ENCODE data around the gene ARL4A.

Gene ARL4A

DNA sequence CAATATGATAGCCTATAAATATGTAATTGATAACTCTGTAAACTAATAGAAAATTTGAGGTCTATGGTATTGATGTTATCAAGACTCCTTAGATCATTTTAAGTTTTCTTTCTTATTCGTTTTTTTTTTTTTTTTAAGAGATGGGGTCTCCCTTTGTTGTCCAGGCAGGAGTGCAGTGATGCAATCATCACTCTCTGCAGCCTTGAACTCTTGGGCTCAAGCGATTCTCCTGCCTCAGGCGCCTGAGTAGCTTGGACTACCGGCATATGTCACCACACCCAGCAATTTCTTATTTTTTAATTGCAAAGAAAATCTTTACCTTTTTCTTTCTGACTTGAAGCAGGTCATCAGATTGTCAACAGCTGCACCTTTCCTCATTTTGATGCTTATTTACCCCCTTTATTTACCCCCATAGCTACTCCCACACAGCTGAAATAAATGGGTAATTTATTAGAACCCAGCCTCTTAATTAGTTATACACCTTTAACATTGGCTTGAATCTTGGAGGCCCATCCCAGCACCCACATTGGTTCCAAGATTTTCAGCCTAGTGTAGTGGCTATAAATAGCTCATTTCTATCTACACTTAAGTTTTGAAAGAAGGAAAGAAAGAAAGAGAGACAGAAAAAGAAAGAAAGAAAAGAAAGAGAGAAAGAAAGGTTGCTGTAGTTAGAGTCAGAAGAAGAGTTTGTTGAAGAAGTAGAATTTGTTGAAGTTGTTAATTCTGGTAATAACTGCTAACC is 38.3 kb downstream of the ARL4A start:
- H3K4me3 ChIP-seq (ENCODE audit: low read length), result no peak overlapping the region
- no peaks in the 10 kb centered on the region for H3K36me3 ChIP-seq (ENCODE audit: control insufficient read depth, insufficient read depth, low read length)
- H3K27me3 ChIP-seq (ENCODE audit: control insufficient read depth, insufficient read depth, low read length), result no peaks in the 10 kb centered on the region
- DNase-seq (ENCODE audit: low read depth, low spot score), result no peak
- no CpG with 5 or more reads among the region's 4 CpGs for WGBS (ENCODE audit: insufficient coverage, insufficient read length)
- no peaks in the 10 kb centered on the region for H3K4me1 ChIP-seq (ENCODE audit: control insufficient read depth, insufficient read depth, low read length)
- H3K27ac ChIP-seq (ENCODE audit: low read length), result no peak overlapping the region
- no peaks in the 10 kb centered on the region for H3K9me3 ChIP-seq (ENCODE audit: control insufficient read depth, insufficient read depth, low read length)

DNA sequence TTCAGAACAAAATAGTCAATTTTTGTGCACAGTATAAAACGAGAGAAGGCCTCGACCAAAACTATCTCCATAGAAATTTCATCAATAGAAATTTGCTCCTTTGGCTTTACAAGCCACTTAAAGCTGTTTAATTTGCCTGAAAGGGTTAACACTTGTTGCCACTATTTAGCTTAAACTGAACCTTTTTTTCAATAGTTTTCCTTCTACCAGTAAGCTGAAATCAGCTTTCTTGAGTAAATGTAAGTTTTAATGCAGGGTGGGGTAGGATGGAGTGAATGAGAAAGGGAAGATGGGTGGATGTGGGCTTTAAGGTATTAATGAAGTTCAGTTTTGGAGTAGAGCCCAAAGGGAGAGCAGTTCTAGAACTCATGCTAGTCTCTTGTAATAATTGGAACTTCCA is 39.5 kb downstream of the ARL4A start:
- no peak overlapping the region for H3K27ac ChIP-seq (ENCODE audit: low read length)
- DNase-seq (ENCODE audit: low read depth, low spot score), result no peak
- no peaks in the 10 kb centered on the region for H3K9me3 ChIP-seq (ENCODE audit: control insufficient read depth, insufficient read depth, low read length)
- no CpG with 5 or more reads among the region's 2 CpGs for WGBS (ENCODE audit: insufficient coverage, insufficient read length)
- H3K27me3 ChIP-seq (ENCODE audit: control insufficient read depth, insufficient read depth, low read length), result no peaks in the 10 kb centered on the region
- no peak overlapping the region for H3K4me3 ChIP-seq (ENCODE audit: low read length)
- H3K4me1 ChIP-seq (ENCODE audit: control insufficient read depth, insufficient read depth, low read length), result peaks cover 3% of the 10 kb centered on the region; the same call in 1 of the 2 replicates
- H3K36me3 ChIP-seq (ENCODE audit: control insufficient read depth, insufficient read depth, low read length), result no peaks in the 10 kb centered on the region

DNA sequence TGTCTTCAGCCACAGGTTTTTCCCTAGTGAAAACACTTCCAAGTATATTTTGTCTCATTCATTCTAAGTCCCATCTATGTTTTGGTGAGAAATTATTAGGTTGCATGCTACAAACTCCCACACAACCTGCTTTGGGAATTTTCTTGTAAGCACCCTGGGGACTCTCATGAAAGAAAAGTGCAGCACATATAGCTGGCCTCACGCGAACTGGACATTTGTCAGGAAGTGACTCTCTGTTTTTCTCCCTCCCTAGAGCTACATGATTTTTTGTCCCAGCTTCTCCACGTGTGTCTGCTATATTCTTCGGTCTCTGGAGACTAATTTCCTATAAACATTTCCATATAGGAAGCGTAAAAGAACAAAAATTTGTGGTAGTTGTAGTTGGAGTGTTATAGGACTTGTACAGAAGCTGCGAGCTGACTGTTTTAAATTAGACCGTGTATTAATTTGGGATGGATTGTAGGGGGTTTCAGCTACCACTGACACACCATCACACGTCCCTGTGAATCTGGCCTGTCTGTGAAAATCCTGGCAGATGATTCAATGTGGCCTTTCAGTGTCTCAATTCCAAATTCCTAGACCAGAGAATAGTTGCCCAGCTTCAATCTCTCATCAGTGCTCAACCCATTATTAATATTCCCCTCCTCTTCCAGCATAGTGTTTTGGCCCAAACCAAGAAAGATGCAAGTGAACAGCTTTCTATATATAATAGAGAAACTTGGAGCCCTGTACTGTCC is 40.2 kb downstream of the ARL4A start:
- no peaks in the 10 kb centered on the region for H3K27me3 ChIP-seq (ENCODE audit: control insufficient read depth, insufficient read depth, low read length)
- H3K4me1 ChIP-seq (ENCODE audit: control insufficient read depth, insufficient read depth, low read length), result peaks cover 3% of the 10 kb centered on the region; the same call in 1 of the 2 replicates
- no peaks in the 10 kb centered on the region for H3K9me3 ChIP-seq (ENCODE audit: control insufficient read depth, insufficient read depth, low read length)
- no peaks in the 10 kb centered on the region for H3K36me3 ChIP-seq (ENCODE audit: control insufficient read depth, insufficient read depth, low read length)
- no peak overlapping the region for H3K4me3 ChIP-seq (ENCODE audit: low read length)
- H3K27ac ChIP-seq (ENCODE audit: low read length), result no peak overlapping the region
- DNase-seq (ENCODE audit: low read depth, low spot score), result no peak
- no CpG with 5 or more reads among the region's 8 CpGs for WGBS (ENCODE audit: insufficient coverage, insufficient read length)

DNA sequence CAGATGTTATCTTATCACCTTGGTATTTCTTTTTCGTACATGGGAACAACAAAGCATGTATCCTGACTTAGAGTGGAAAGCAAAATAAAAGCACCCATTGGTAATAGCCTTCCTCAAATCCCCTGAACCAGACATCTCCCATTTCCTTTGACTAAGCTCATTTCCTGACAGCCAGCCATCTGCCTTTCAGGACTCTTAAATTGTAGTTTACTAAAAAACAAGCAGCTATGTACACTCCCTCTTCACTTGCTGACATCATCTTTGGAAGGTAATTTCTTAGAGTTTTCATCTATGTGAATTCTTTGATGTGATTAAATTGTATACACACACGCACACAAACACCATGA is 40.7 kb downstream of the ARL4A start:
- Histone ChIP-seq H3K4me1 (ENCODE audit: control insufficient read depth, insufficient read depth, low read length) (peaks cover 3% of the 10 kb centered on the region; the same call in 1 of the 2 replicates), H3K27ac (ENCODE audit: low read length) (no peak overlapping the region), H3K9me3 (ENCODE audit: control insufficient read depth, insufficient read depth, low read length) (no peaks in the 10 kb centered on the region), H3K27me3 (ENCODE audit: control insufficient read depth, insufficient read depth, low read length) (no peaks in the 10 kb centered on the region), H3K36me3 (ENCODE audit: control insufficient read depth, insufficient read depth, low read length) (no peaks in the 10 kb centered on the region), H3K4me3 (ENCODE audit: low read length) (no peak overlapping the region)
- no peak for DNase-seq (ENCODE audit: low read depth, low spot score)
- no CpG with 5 or more reads among the region's 2 CpGs for WGBS (ENCODE audit: insufficient coverage, insufficient read length)

DNA sequence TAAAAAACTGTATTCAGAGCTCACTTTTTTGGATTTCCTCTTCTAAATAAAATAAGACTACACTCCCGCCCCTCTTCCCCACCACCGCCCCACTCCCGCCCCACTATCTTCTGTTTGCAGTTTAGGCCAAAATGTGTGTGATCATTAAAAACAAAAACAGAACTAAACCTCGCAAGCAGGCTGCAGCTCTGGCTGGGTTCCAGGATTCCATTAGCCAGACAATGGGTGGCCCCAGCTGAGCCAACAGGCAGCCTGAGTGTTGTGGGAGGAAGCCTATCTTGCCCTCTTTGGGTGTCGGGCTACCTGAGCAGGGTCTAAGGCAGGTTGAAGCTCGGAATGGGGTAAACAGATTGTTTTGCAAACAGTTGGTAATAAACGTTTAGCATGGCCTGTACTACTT is 41.7 kb downstream of the ARL4A start:
- no CpG with 5 or more reads among the region's 7 CpGs for WGBS (ENCODE audit: insufficient coverage, insufficient read length)
- no peaks in the 10 kb centered on the region for H3K27me3 ChIP-seq (ENCODE audit: control insufficient read depth, insufficient read depth, low read length)
- H3K4me3 ChIP-seq (ENCODE audit: low read length), result no peak overlapping the region
- DNase-seq (ENCODE audit: low read depth, low spot score), result peak; percentile 41
- H3K4me1 ChIP-seq (ENCODE audit: control insufficient read depth, insufficient read depth, low read length), result peaks cover 3% of the 10 kb centered on the region; the same call in 1 of the 2 replicates
- no peaks in the 10 kb centered on the region for H3K36me3 ChIP-seq (ENCODE audit: control insufficient read depth, insufficient read depth, low read length)
- no peak overlapping the region for H3K27ac ChIP-seq (ENCODE audit: low read length)
- no peaks in the 10 kb centered on the region for H3K9me3 ChIP-seq (ENCODE audit: control insufficient read depth, insufficient read depth, low read length)

DNA sequence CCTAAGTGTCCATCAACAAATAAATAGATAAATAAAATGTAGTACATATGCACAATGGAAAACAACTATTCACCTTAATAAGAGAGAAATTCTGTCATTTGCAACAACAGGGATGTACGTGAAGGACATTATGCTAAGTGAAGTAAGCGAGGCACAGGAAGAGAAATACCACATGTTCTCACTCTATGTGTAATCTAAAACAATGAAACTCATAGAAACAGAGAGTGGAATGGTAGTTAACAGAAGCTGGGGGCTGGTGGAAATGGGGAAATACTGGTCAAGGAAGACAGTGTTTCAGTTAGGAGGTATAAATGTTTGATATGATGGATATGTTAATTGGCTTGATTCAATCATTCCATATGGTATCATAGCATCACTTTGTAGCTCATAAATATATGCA is 43.1 kb downstream of the ARL4A start:
- Histone ChIP-seq H3K27me3 (ENCODE audit: control insufficient read depth, insufficient read depth, low read length) (no peaks in the 10 kb centered on the region), H3K36me3 (ENCODE audit: control insufficient read depth, insufficient read depth, low read length) (no peaks in the 10 kb centered on the region), H3K4me1 (ENCODE audit: control insufficient read depth, insufficient read depth, low read length) (peaks cover 3% of the 10 kb centered on the region; the same call in 1 of the 2 replicates), H3K27ac (ENCODE audit: low read length) (no peak overlapping the region), H3K9me3 (ENCODE audit: control insufficient read depth, insufficient read depth, low read length) (no peaks in the 10 kb centered on the region), H3K4me3 (ENCODE audit: low read length) (no peak overlapping the region)
- no peak for DNase-seq (ENCODE audit: low read depth, low spot score)
- no CpG with 5 or more reads among the region's 2 CpGs for WGBS (ENCODE audit: insufficient coverage, insufficient read length)

DNA sequence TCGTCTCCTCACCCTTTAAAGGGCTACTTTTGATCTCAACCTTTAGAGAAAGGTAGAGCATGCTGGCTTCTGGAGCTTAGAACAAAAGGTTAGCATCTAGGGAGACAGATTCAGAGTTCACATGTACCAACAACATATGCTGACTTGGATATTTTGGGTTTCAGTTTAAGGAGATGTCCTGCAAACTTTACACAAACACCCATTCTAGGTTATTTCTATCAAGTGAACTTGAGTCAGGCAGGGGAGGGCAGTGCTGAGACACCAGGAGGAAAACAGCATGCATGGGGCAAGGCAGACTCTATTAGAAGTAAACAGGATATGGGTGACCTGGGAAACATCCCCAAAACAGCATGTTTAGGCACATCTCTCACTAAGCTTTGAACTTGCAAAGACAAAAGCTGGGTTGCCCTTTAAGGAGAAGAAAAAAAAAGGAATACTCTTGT is 43.8 kb downstream of the ARL4A start:
- peaks cover 3% of the 10 kb centered on the region; the same call in 1 of the 2 replicates for H3K4me1 ChIP-seq (ENCODE audit: control insufficient read depth, insufficient read depth, low read length)

DNA sequence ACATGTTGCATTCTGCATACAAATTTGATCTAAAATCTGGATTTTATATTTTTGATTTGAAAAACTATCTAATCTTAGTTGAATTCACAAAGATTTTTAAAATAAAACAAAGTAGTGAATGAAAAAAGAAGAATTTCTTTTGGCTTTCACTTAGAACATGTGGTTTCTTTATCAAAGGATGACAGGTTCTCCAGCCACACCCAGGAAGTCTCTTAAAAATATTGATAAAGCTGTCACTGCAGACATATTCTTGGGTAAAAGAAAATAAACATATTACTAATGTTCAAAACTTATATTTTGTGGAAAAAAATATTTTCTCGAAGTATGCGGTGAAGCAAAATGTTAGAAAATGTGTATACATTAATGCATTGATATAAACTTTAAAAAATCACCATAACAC is 44.3 kb downstream of the ARL4A start:
- Histone ChIP-seq H3K27ac (ENCODE audit: low read length) (no peak overlapping the region), H3K36me3 (ENCODE audit: control insufficient read depth, insufficient read depth, low read length) (no peaks in the 10 kb centered on the region), H3K4me1 (ENCODE audit: control insufficient read depth, insufficient read depth, low read length) (peaks cover 3% of the 10 kb centered on the region; the same call in 1 of the 2 replicates), H3K9me3 (ENCODE audit: control insufficient read depth, insufficient read depth, low read length) (no peaks in the 10 kb centered on the region), H3K4me3 (ENCODE audit: low read length) (no peak overlapping the region), H3K27me3 (ENCODE audit: control insufficient read depth, insufficient read depth, low read length) (no peaks in the 10 kb centered on the region)
- WGBS (ENCODE audit: insufficient coverage, insufficient read length), result no CpG with 5 or more reads among the region's 2 CpGs
- no peak for DNase-seq (ENCODE audit: low read depth, low spot score)

More for the DNA sequence above, 43.8 kb downstream of the ARL4A start:
- Histone ChIP-seq H3K9me3 (ENCODE audit: control insufficient read depth, insufficient read depth, low read length) (no peaks in the 10 kb centered on the region), H3K4me3 (ENCODE audit: low read length) (no peak overlapping the region), H3K27me3 (ENCODE audit: control insufficient read depth, insufficient read depth, low read length) (no peaks in the 10 kb centered on the region), H3K27ac (ENCODE audit: low read length) (no peak overlapping the region), H3K36me3 (ENCODE audit: control insufficient read depth, insufficient read depth, low read length) (no peaks in the 10 kb centered on the region)
- DNase-seq (ENCODE audit: low read depth, low spot score), result peak; percentile 52
- WGBS (ENCODE audit: insufficient coverage, insufficient read length), result no CpG with 5 or more reads among the region's 1 CpG

DNA sequence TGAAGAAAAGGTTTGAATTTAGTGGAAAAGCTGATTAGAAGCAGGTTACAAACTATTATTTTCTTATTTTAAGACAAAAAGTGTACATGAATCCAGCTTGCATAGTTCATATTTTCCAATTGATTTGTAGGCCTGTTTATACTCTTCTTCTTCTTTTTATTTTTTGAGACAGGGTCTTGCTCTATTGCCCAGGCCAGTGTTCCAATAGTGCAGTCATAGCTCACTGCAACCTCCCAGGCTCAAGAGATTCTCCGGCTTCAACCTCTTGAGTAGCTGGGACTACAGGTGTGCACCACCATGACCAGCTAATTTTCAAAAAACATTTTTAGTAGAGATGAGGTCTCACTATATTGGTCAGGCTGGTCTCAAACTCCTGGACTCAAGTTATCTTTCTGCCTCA is 45.0 kb downstream of the ARL4A start:
- Histone ChIP-seq H3K4me1 (ENCODE audit: control insufficient read depth, insufficient read depth, low read length) (peaks cover 3% of the 10 kb centered on the region; the same call in 1 of the 2 replicates), H3K36me3 (ENCODE audit: control insufficient read depth, insufficient read depth, low read length) (no peaks in the 10 kb centered on the region), H3K4me3 (ENCODE audit: low read length) (no peak overlapping the region), H3K9me3 (ENCODE audit: control insufficient read depth, insufficient read depth, low read length) (no peaks in the 10 kb centered on the region), H3K27ac (ENCODE audit: low read length) (no peak overlapping the region), H3K27me3 (ENCODE audit: control insufficient read depth, insufficient read depth, low read length) (no peaks in the 10 kb centered on the region)
- no CpG with 5 or more reads among the region's 1 CpG for WGBS (ENCODE audit: insufficient coverage, insufficient read length)
- no peak for DNase-seq (ENCODE audit: low read depth, low spot score)

DNA sequence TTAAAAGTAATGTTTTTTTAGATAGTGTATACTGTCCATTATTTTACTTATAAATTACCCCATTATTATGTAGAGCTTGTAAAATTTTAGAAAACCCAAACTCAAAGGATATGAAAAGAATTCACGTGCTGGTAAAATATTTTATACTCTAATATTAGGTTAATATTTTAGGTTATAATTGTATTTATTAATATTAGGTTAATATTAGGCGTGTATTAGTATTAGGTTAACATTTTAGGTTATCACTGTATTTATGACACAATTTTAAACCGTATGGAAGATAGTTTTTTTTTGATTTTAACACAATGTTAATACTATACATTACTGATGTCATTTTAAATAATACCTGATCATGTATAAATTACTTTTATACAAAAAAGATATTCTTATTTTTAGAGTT is 48.5 kb downstream of the ARL4A start:
- no peaks in the 10 kb centered on the region for H3K36me3 ChIP-seq (ENCODE audit: control insufficient read depth, insufficient read depth, low read length)
- no peak for DNase-seq (ENCODE audit: low read depth, low spot score)
- no CpG with 5 or more reads among the region's 3 CpGs for WGBS (ENCODE audit: insufficient coverage, insufficient read length)
- H3K27me3 ChIP-seq (ENCODE audit: control insufficient read depth, insufficient read depth, low read length), result no peaks in the 10 kb centered on the region
- no peak overlapping the region for H3K4me3 ChIP-seq (ENCODE audit: low read length)
- H3K9me3 ChIP-seq (ENCODE audit: control insufficient read depth, insufficient read depth, low read length), result no peaks in the 10 kb centered on the region
- peaks cover 3% of the 10 kb centered on the region; the same call in 1 of the 2 replicates for H3K4me1 ChIP-seq (ENCODE audit: control insufficient read depth, insufficient read depth, low read length)
- H3K27ac ChIP-seq (ENCODE audit: low read length), result no peak overlapping the region
